Measurements from ENCODE around the gene KIRREL3. TPM values are rescaled to one million over a fixed set of nuclear protein-coding genes. Genes with fewer than 3 reads are reported as not detected.

KIRREL3 gene
- total and polyA plus RNA-seq, 2 donors (not counting 3 experiments of a cell fraction or from before 2014, with no cell fraction given): not detected

- no peak for DNase-seq (ENCODE audit: low read depth, low spot score)
- no peak for FAIRE-seq
- POLR2A ChIA-PET: no interaction called here
- no TSS peak for BruUV-seq (replicated peaks)
- H3K79me2 ChIP-seq (ENCODE audit: control insufficient read depth, insufficient read depth, low read length): no peaks in the 10 kb centered on the region
- CTCF ChIA-PET: interaction anchor here (1.3 kb wide), 1 partner anchor 9 kb away, joined by 4 read pairs; no protein-coding TSS in a partner anchor
- no peak overlapping the region for H3K4me2 ChIP-seq (ENCODE audit: insufficient read depth, low read length)
- intact Hi-C loops (cut with micrococcal nuclease) (no loop called here), dilution Hi-C loops (cut with MboI; ENCODE audit: extremely low pct_ligation_motif_present, low sequenced_read_pairs) (no loop called here)
- H3K36me3 ChIP-seq (ENCODE audit: control insufficient read depth in 2 of 2, extremely low read depth in 1 of 2, insufficient read depth in 2 of 2, low read length in 2 of 2): peaks cover 0 to 5% of the 10 kb centered on the region in 2 experiments
- no peak overlapping the region for H3K9ac ChIP-seq (replicated peaks; ENCODE audit: extremely low read depth, insufficient read depth, low read length)
- no peaks in the 10 kb centered on the region for H3K4me1 ChIP-seq (ENCODE audit: control insufficient read depth, extremely low read depth, insufficient read depth, low read length)
- no peaks in the 10 kb centered on the region for H3K9me1 ChIP-seq (replicated peaks; ENCODE audit: control insufficient read depth, extremely low read depth, insufficient read depth, low read length)
- H3K27me3 ChIP-seq (ENCODE audit: control insufficient read depth in 2 of 2, insufficient read depth in 2 of 2, low read length in 2 of 2): no peaks in the 10 kb centered on the region
- no peaks in the 10 kb centered on the region for H3K9me3 ChIP-seq (replicated peaks; ENCODE audit: control insufficient read depth, insufficient read depth, low read length)
- H2AFZ ChIP-seq (ENCODE audit: low read depth, low read length): no peak overlapping the region
- H4K20me1 ChIP-seq (replicated peaks; ENCODE audit: control insufficient read depth, extremely low read depth, insufficient read depth, low read length): no peaks in the 10 kb centered on the region
- H3K4me3 ChIP-seq (replicated peaks in 1 of 3; ENCODE audit: insufficient read depth in 1 of 3, low read depth in 1 of 3, low read length in 3 of 3): no peak overlapping the region
- no peak overlapping the region for H3K27ac ChIP-seq (ENCODE audit: insufficient read depth, low read depth, low read length)
- TF ChIP-seq JUN (IDR thresholded peaks at IDR 0.05; ENCODE audit: borderline replicate concordance, insufficient read depth, insufficient read length, low read depth) (no peak), MYC (IDR thresholded peaks at IDR 0.05; ENCODE audit: low read depth, low read length) (no peak), POLR2A (IDR thresholded peaks at IDR 0.05; ENCODE audit: low read depth, low read length) (no peak), MAX (IDR thresholded peaks at IDR 0.05; ENCODE audit: insufficient read depth, insufficient read length) (no peak), FOS (IDR thresholded peaks at IDR 0.05; ENCODE audit: borderline replicate concordance, insufficient read depth, low read length) (no peak), EZH2 (IDR thresholded peaks at IDR 0.05; ENCODE audit: borderline replicate concordance, low read depth, low read length, severe bottlenecking) (no peak), GATA2 (IDR thresholded peaks at IDR 0.05; ENCODE audit: insufficient read depth, insufficient read length, low read depth, low read length) (no peak), CTCF (IDR thresholded peaks at IDR 0.05; ENCODE audit: extremely low read depth in 1 of 2, insufficient read depth in 1 of 2, low read depth in 1 of 2, low read length in 2 of 2) (no peak), POLR2AphosphoS5 (IDR thresholded peaks at IDR 0.05; ENCODE audit: insufficient read depth, low read depth, low read length) (no peak)
These were observed 589.9 kb downstream of the KIRREL3 start for GRCh38 chr11:126410649-126411048.

Data from endothelial cell of umbilical vein (primary cell).